Heart left ventricle (tissue), 16 donors: Measurements from ENCODE around the gene JUN. TPM values are rescaled to one million over a fixed set of nuclear protein-coding genes. Genes with fewer than 3 reads are reported as not detected.

ENCODE experiments used
- ATAC-seq, 4 donors: fragments of 200-7000 bp; cut with Tn5 transposase; one replicate each; pipeline ENCODE4 v1.9.1; 2020 to 2022; ENCODE audit warnings: moderate library complexity in 4 of 4, mild to moderate bottlenecking in 3 of 4, moderate number of reproducible peaks in 1 of 4
- DNase-seq, 5 donors: peaks; one replicate each; pipeline ENCODE4 v3.0.0-alpha.2; 2020
- H3K27ac ChIP-seq, 12 donors: fragments of 200-600 bp; sonication (generic) in 4 of 12; one replicate each; pipeline versions ENCODE4 v1.5.0 to v1.8.0; 2016 to 2022; ENCODE audit warnings: mild to moderate bottlenecking in 2 of 12
- H3K27me3 ChIP-seq, 9 donors: fragments of 200-600 bp; sonication (generic) in 2 of 9; one replicate each; pipeline versions ENCODE4 v1.5.1 to v1.8.0; 2016 to 2022; ENCODE audit warnings: mild to moderate bottlenecking in 3 of 9
- H3K36me3 ChIP-seq, 9 donors: fragments of 200-600 bp; sonication (generic) in 2 of 9; one replicate each; pipeline versions ENCODE4 v1.5.0 to v1.8.0; 2018 to 2022; ENCODE audit warnings: mild to moderate bottlenecking in 2 of 9
- H3K4me1 ChIP-seq, 12 donors: fragments of 200-600 bp; sonication (generic) in 4 of 12; one replicate each; pipeline versions ENCODE4 v1.5.0 to v1.8.0; 2016 to 2022; ENCODE audit warnings: mild to moderate bottlenecking in 3 of 12
- H3K4me3 ChIP-seq, 12 donors: fragments of 200-600 bp; sonication (generic) in 4 of 12; one replicate each; pipeline versions ENCODE4 v1.5.0 to v1.8.0; 2017 to 2022; ENCODE audit warnings: mild to moderate bottlenecking in 9 of 12, moderate library complexity in 4 of 12
- H3K9me3 ChIP-seq, 12 donors: fragments of 200-600 bp; sonication (generic) in 4 of 12; one replicate each; pipeline versions ENCODE4 v1.5.0 to v1.8.0; 2016 to 2022; ENCODE audit warnings: mild to moderate bottlenecking in 1 of 12
- POLR2A ChIP-seq, 2 donors: fragments of 450-650 bp; IDR thresholded peaks; one replicate each; pipeline ENCODE4 v1.6.1; 2017; ENCODE audit warnings: antibody characterized with exemption in 2 of 2, mild to moderate bottlenecking in 2 of 2, moderate library complexity in 2 of 2
- WGBS, 4 donors: extraction: QIAGEN DNeasy Blood & Tissue Kit in 2 of 4; methylation state at CpG; one replicate each; pipeline versions ENCODE4 v1.1.5 to v1.1.7; 2013 to 2018; 5-methylcytosine and 5-hydroxymethylcytosine counted together
- intact Hi-C, 10 donors: fragments of 100-400 bp; cut with DNase I; formaldehyde crosslinking; loops; one replicate each; pipeline versions ENCODE4 v1.11.1 to v1.14.2; 2022
- polyA plus RNA-seq, 2 donors: library from polyadenylated mRNA; stranded (reverse); fragments of 200-250 nt; gene quantifications; one replicate each; pipeline ENCODE4 v1.2.3, GENCODE V29; 2013
- total RNA-seq, 9 donors: library from RNA; depleted of rRNA in 2 of 9; stranded (reverse); fragments of >200 nt in 2 of 9; fragmentation: NEBNext Ultra II Directional in 3 of 9; extraction: Animal tissue kit (Norgen Biotek cat#: 25700) in 3 of 9; gene quantifications; one replicate each; pipeline versions ENCODE4 v1.1.0 to v1.2.4, GENCODE V29; 2016 to 2023
- TF ChIP-seq, protein P1 (sequence below), 12 donors: fragments of 200-600 bp; sonication (generic) in 4 of 12; IDR thresholded peaks; one replicate each; pipeline versions ENCODE4 v1.5.0 to v1.8.0; 2018 to 2022; ENCODE audit warnings: antibody characterized with exemption in 12 of 12, mild to moderate bottlenecking in 5 of 12
- donor health status: ischemic (EF 13 %, LVEDD 7.1; RV severe dilation, severe dysfunction).
- donor health status: healthy with polysubstance abuse.
- donor health status: DM: no; HTN: yes; CAD: no.
- donor health status: DM: no; HTN: no; CAD: no.
- donor health status: ischemic (EF 25% LVEDD 6.9; RV normal size, moderate dysfunction).
- donor health status: ischemic (EF 25% LVEDD 5.7; RV mildly dilated, moderate dysfunction).
- donor health status: healthy.
- donor health status: DM: yes; HTN: yes; CAD: no.
- donor health status: ischemic (EF 35%, LVEDD 5.7; RV mildly dilated, moderate dysfunction).
- donor health status: nonischemic (EF 11% LVEDD 7.7; RV severe dilation, severe dysfunction).
- donor health status: DM: yes; HTN: yes; CAD: no.
- donor health status: PGD.
- donor health status: ischemic (EF 29% LVEDD 5.4; RV normal size, mild dysfunction).
- donor health status: nonischemic (EF 23%, LVEDD 6.1; RV moderate dilation, normal function).

Gene JUN
- total and polyA plus RNA-seq, 11 donors = 57.1 to 133 (median 82.8) TPM

DNA sequence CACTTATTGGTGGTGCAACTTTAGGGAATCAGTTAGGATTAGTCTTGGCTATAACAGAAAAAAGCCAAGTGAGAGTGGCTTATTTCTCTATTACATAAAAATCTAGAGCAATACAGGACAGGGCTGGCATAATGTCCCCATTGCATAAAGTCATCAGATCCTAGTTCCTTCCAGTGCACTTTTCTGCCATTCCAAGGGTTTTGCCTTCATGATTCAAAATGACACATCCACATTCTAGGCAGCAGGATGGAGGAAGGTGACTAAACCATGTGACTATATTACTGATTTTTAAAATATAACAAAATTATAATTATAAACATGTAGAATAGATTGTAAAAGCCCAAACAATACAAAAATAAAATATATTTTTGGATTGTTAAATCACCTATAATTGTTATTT, 18.8 kb downstream of the JUN start:
- H3K4me3 ChIP-seq = no peak overlapping the region
- H3K9me3 ChIP-seq = no peaks in the 10 kb centered on the region
- DNase-seq = no peak
- ATAC-seq = no peak
- intact Hi-C loops = no loop called here
- TF ChIP-seq POLR2A (IDR thresholded peaks at IDR 0.05) = no peak
- TF ChIP-seq, protein P1, sequence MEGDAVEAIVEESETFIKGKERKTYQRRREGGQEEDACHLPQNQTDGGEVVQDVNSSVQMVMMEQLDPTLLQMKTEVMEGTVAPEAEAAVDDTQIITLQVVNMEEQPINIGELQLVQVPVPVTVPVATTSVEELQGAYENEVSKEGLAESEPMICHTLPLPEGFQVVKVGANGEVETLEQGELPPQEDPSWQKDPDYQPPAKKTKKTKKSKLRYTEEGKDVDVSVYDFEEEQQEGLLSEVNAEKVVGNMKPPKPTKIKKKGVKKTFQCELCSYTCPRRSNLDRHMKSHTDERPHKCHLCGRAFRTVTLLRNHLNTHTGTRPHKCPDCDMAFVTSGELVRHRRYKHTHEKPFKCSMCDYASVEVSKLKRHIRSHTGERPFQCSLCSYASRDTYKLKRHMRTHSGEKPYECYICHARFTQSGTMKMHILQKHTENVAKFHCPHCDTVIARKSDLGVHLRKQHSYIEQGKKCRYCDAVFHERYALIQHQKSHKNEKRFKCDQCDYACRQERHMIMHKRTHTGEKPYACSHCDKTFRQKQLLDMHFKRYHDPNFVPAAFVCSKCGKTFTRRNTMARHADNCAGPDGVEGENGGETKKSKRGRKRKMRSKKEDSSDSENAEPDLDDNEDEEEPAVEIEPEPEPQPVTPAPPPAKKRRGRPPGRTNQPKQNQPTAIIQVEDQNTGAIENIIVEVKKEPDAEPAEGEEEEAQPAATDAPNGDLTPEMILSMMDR (IDR thresholded peaks at IDR 0.05) = no peak
- peaks cover 0 to 19% (median 9%) of the 10 kb centered on the region in 12 donors for H3K4me1 ChIP-seq
- H3K27me3 ChIP-seq = no peaks in the 10 kb centered on the region
- H3K27ac ChIP-seq = no peak overlapping the region
- no peaks in the 10 kb centered on the region for H3K36me3 ChIP-seq

DNA sequence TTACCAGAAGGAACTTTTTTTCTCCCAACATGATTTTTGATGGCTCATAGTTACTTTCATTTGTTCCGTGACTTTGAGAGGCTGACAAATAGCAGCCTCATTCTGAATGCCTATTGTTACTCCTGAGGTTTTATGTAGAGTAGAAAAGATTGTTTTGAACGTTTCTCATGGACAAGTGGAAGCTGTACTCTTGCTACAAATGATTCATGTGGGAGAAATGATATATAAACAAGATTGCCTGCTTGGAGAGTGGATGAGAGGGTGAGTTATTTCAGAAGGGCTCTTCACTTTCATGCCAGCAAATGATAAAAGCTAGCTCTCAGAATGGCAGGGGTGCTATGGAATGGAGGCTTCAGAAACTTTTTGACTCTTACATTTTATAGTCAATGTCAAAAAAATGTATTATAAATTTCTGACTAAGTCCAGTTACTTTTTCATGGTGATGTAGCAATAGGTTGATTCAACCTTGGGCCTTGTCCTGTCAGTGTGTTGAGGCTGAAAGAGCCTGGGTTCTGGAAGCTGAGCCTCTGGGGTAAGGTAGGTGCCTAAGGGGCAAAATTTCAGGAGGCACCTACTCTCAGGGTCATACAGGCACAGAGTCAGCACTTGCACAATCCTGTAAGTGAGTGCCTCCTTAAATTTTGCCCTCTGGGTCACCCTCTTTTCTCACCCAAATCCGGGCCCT, 19.4 kb downstream of the JUN start:
- no peak for TF ChIP-seq POLR2A (IDR thresholded peaks at IDR 0.05)
- TF ChIP-seq, protein P1 (IDR thresholded peaks at IDR 0.05) = no peak
- H3K27ac ChIP-seq = peak overlapping the region in 1 of 12 donors; percentile 44
- intact Hi-C loops = no loop called here

DNA sequence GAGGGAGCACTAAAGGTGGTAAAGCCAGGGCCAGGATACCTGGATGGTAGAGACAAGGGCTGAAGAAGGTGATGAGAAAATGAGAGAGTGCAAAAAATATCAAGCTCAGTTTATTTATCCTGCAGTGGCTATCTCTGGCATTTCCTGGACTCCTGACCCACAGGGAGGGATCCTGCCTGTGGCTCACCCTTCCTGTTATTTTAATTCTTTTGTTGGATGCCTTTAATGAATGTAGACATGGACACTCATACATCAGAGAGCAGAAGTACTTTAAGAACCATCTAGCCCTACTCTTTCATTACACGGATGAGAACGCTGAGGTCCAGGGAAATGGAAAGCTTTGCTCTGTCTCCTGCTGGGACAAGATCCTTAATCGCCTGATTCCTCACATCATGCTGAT, 20.6 kb downstream of the JUN start:
- Histone ChIP-seq H3K9me3 (no peaks in the 10 kb centered on the region), H3K27ac (peak overlapping the region in 3 of 12 donors; percentile 3 to 38 (median 5)), H3K4me3 (no peak overlapping the region), H3K27me3 (no peaks in the 10 kb centered on the region), H3K36me3 (no peaks in the 10 kb centered on the region), H3K4me1 (peaks cover 0 to 19% (median 8%) of the 10 kb centered on the region in 12 donors)
- ATAC-seq (peak in 2 of 4 donors; percentile 29 to 36), DNase-seq (no peak)
- no peak for TF ChIP-seq POLR2A (IDR thresholded peaks at IDR 0.05)
- TF ChIP-seq, protein P1 (IDR thresholded peaks at IDR 0.05) = no peak
- intact Hi-C loops = no loop called here
- WGBS, 4 donors = 63 to 76% (median 73%) methylated on average over 3 of the region's 3 CpGs

More for the DNA sequence above, 19.4 kb downstream of the JUN start:
- Histone ChIP-seq H3K4me1 (peaks cover 0 to 19% (median 9%) of the 10 kb centered on the region in 12 donors), H3K4me3 (no peak overlapping the region), H3K9me3 (no peaks in the 10 kb centered on the region), H3K27me3 (no peaks in the 10 kb centered on the region), H3K36me3 (no peaks in the 10 kb centered on the region)
- ATAC-seq = no peak
- no peak for DNase-seq
- 42 to 70% (median 53%) methylated on average over 3 of the region's 3 CpGs for WGBS, 4 donors

DNA sequence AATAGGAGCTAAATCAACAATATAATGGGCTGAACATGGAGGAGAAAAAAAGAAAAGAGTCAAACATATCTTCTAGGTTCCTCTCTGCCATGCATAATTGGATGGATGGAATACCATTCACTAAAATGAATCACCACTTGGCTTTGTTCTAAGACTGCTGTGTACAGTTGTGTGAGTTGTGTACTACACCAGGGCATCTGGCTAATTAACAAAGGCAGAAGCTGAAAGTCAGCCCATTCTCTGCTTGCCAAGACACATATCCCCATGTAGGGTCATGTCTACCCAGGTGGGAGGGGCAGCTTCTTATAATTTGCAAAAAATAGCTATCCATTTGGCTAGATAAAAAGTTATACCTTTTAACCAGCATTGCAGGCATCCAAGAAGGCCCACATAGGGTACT, 21.0 kb downstream of the JUN start:
- DNase-seq (no peak), ATAC-seq (peak in 1 of 4 donors; percentile 36)
- intact Hi-C loops = no loop called here
- Histone ChIP-seq H3K4me3 (no peak overlapping the region), H3K36me3 (no peaks in the 10 kb centered on the region), H3K9me3 (no peaks in the 10 kb centered on the region), H3K4me1 (peaks cover 0 to 19% (median 8%) of the 10 kb centered on the region in 12 donors), H3K27ac (peak overlapping the region in 2 of 12 donors; percentile 5 to 38), H3K27me3 (no peaks in the 10 kb centered on the region)
- no peak for TF ChIP-seq POLR2A (IDR thresholded peaks at IDR 0.05)
- TF ChIP-seq, protein P1 (IDR thresholded peaks at IDR 0.05) = no peak
